Umbilical cord (tissue), 2 donors: ENCODE data around the gene OVCH1. TPM values are rescaled to one million over a fixed set of nuclear protein-coding genes. Genes with fewer than 3 reads are reported as not detected.
"Not testable (repeated sequence)": the region's sequence is repeated elsewhere in the genome, so short reads cannot be mapped to it uniquely, and the experiment has no call there.

Experiments
- DNase-seq: peaks from one replicate; pipeline ENCODE4 v3.0.0-alpha.2; 2015; ENCODE audit warnings: low spot score
- total RNA-seq: library from RNA; depleted of rRNA; stranded (reverse); fragments of >200 nt; gene quantifications from one replicate; pipeline ENCODE4 v1.2.3, GENCODE V29; 2014; ENCODE audit warnings: low replicate concordance; ENCODE audit not compliant: insufficient read depth

The OVCH1 gene
- total RNA-seq, 1 donor from 2014 or later, result not detected

- DNase-seq, result no peak
Observed at GRCh38 chr12:29415111-29415510, 82.4 kb downstream of the OVCH1 start.

DNA sequence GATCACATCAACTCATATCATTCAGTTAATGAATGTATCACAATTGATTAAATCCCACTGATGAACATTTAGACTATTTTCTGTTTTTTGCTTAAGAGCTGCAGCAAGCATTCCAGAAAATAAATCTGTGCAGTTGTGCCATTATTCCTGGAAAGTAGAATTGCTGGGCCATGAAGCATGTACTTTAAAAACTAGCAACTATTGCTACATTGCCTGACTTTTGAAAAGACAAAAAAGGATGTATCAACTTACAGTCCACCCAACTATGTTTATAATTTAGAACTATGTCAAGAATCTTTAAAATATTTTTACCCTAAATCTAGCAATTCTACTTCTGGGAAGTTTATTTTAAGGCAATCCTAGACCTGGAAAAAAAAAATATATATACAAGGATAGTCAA lies 83.1 kb downstream of the OVCH1 start:
- DNase-seq, result no peak

- DNase-seq, result no peak
Observed at GRCh38 chr12:29405561-29405960, 91.9 kb downstream of the OVCH1 start.

DNA sequence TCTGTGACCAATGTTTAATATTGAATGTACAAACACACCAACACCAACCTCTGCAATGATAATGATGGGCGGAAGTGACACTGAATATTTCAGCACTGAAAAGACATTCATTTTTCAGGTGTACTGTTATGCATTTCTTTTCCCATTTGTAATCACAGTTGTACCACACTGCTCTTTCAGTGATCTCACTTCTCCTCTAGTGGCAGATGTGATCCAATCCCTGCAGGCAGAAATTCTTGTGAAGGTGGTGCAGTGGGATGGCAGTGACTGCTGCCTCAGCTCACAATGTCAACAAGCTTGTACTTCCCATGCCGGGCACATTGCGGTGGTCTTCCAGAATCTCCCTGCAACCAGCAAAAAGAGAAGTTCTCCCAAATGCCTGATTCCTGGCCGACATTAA lies 93.5 kb downstream of the OVCH1 start:
- no peak for DNase-seq

GRCh38 chr12:29402437-29402836 lies 95.0 kb downstream of the OVCH1 start:
- no peak for DNase-seq

DNA sequence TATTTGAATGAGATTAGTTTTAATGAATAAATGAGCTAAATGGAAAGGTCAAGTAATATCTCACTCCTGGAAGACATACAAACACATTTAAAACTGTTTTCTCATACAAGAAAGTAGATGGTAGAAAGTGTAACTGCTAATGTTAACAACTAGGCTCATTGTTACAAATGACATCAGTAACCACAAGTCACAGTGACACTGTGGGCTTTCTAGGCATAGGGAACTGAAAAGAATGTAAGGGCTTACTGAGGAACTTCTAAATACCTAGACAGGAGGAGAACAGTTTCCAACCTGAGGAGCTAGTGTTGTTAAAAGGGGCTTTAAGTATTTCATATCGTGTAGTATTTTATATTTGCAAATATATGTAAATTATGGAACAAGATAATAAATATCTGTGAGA lies 99.0 kb downstream of the OVCH1 start:
- no peak for DNase-seq

DNA sequence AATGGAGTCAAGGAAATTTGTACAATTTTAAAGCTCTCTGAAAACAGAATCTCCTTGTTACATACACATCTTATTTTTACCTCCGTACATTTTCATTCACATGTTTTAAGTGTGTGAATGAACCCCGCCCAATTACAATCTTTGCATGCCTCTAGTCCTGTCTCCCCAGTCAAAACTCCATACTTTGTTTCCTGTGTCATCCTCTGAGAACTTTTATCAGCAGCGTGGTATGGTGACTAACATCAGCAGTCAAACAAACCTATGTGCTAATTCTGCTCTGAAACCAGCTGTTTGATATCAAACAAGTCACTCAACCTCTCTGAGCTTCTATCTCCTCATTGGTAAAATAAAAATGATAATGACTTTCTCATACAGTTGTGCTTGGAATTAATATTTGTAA lies 100.7 kb downstream of the OVCH1 start:
- no peak for DNase-seq

DNA sequence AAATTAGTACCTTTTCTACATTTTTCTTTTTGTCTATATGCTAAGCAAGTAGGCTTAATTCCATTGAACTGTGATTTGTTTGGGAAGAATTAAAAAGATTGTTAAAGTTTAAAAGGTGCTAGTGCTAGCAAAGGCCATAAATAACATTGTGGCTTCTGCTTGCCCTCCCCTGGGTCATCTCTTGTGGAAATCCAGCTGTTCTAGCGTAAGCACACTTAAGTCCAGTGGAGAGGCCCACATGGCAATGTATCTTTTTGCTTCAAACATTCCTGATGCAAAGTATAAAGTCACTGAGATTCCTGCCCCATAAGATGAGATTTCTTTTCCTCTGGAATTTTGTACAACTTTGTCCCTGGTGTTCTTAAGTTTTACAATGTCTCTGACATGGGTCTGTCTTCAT lies 102.1 kb downstream of the OVCH1 start:
- peak; percentile 8 for DNase-seq

DNA sequence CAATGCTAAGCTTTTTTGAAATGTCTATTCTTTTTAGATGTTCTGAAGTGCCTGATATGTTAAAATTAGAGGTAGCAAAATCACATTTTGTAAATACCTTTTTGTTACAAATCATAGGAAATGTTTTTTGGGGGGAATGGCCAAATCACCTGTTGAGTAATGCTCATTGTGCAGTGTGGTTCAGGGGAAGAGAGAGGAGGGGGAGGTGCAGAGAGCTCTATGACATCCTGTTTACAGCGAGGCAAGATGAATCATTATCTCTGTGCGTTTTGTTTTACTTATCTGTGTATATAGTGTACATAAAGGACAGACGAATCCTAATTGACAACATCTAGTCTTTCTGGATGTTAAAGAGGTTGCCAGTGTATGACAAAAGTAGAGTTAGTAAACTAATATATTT lies 107.1 kb downstream of the OVCH1 start:
- not testable (repeated sequence) for DNase-seq

DNA sequence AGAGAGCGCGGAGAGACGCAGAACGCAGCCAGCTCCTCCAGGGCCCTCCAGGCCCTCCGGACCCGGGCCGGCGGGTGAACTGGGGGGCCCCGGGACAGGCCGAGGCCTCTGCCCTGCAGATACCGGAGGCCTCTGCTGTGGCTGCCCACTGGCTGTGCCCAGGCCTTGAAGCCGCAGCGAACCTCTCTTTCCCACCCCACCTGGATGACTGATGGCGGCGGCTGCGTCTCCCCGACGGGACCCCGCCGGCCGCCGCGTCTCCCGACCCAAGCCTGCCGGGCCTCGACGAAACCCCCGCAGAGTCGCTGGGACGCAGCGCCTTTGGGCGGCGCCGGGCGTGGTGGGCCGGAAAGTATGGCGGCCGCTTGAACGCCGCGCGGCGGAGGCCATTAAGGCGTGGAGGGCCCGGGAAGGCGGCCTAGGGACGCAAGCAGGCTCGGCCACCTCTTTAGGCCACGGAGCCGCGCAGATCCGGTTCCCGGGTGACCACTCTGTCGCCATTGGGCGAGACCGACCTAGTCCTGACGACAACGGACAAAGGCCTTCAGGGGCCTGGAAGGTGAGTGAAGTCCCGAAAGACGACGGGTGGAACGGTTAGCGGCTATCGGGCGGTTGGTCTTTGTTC lies 108.1 kb downstream of the OVCH1 start:
- no peak for DNase-seq

- DNase-seq, result not testable (repeated sequence)
Observed at GRCh38 chr12:29386084-29386680, 111.3 kb downstream of the OVCH1 start.

DNA sequence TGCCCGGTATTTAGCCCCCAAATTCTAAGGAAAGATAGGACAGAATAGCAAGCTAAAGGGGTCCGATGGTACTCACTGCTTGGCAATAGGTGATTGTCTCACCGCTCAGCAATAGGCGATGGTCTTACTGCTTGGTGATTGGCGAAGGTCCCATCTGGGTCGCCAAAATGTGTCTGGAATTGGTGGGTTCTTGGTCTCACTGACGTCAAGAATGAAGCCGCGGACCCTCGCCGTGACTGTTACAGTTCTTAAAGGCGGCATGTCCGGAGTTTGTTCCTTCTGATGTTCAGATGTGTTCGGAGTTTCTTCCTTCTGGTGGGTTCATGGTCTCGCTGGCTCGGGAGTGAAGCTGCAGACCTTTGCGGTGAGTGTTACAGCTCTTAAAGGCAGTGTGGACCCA lies 112.3 kb downstream of the OVCH1 start:
- DNase-seq, result not testable (repeated sequence)

- DNase-seq, result no peak
Observed at GRCh38 chr12:29382251-29382650, 115.2 kb downstream of the OVCH1 start.

DNA sequence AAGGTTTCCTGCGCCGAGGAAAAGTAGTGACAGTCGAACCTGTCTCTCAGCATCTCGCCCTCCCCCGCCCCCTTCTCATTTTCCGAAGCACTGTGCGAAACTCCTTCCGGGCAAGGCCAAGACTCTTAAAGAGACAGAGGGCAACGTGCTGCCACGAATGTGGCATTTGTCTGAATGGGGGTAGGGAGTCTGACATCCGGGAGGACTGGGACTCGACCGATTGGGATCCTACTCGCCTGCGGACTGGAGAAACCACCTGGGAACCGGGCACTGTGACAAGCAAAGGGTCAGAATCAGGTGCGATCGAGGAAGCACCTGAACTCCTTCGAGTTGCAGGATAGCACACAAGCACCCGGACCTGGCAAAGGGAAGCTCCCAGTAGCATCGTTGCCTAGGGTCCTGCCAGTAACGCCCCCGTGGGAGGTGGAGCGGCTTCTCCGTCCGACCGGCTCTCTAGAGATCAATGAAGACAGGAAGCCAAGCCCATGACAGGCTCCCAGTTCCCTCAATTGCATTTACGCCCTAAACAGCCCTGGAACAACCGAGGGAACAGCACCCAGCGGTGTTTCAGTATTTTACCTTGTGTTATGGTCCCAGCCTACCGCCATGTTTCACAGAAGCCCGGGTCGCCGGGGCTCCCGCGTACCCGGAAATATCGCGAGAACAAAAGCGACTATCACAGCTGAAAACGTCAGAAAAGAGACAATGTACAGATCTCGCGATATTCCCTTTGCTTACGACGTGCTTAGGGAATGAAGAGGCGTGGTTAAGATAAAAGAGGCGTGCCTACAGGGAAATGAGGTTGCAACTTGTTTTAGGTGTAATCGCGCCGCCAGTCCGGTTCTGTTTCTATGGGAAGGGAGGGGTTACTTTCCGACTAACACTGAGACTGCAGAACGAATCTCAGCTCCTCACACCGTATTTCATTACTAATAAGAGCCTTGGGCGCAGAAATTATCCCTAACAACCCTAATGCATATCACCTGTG lies 116.7 kb downstream of the OVCH1 start, which contains the start of gene ERGIC2:
Gene ERGIC2, minus strand, starts transcription at position 637 of the 988 bp plus-strand sequence. CDS start 9,539 bp downstream, outside the sequence.
- peak; percentile 99 for DNase-seq

Other genes starting within 250 kb of the OVCH1 start
- 54.4 TPM for gene ERGIC2, start 116.5 kb downstream of the OVCH1 start, total RNA-seq